H1 (cell line): ENCODE results near the gene CARD11. TPM values are rescaled to one million over a fixed set of nuclear protein-coding genes. Genes with fewer than 3 reads are reported as not detected.
A peak's percentile ranks its signal among the peaks of the same experiment; 100 is the strongest.

ENCODE experiments used
- CTCF ChIA-PET: fragments of 300-600 bp; sonication (Branson Sonifier 250); formaldehyde crosslinking; loops from one replicate; lab custom pipeline; 2021; ENCODE audit not compliant: partially characterized antibody; lab: Charles Lee
- POLR2A ChIA-PET: fragments of 300-600 bp; sonication (Branson Sonifier 250); formaldehyde crosslinking; loops from one replicate; lab custom pipeline; 2021; ENCODE audit warnings: inconsistent platforms; ENCODE audit not compliant: partially characterized antibody; lab: Charles Lee
- DNase-seq, 2 experiments: peaks; one replicate each; pipeline versions ENCODE4 v3.0.0 to v3.0.0-alpha.2; 2010 to 2022; ENCODE audit warnings: low spot score in 2 of 2, low read depth in 1 of 2, mixed read lengths in 1 of 2
- FAIRE-seq: peaks from 2 replicates; lab custom pipeline; 2011; peaks lifted over from hg19 to GRCh38; lab: Jason Lieb, UNC
- H2AFZ ChIP-seq: 2 replicates; pipeline ENCODE4 v1.8.1; 2012; ENCODE audit warnings: low read length, inconsistent platforms
- H2AK5ac ChIP-seq: 2 replicates; pipeline ENCODE4 v1.6.1; 2013; ENCODE audit warnings: low read depth, low read length
- H2BK120ac ChIP-seq: replicated peaks from 2 replicates; pipeline ENCODE3; 2013; ENCODE audit warnings: low read depth, low read length, inconsistent platforms
- H2BK12ac ChIP-seq: 2 replicates; pipeline ENCODE4 v1.6.1; 2013; ENCODE audit warnings: low read depth, low read length
- H2BK15ac ChIP-seq: 2 replicates; pipeline ENCODE4 v1.6.1; 2013; ENCODE audit warnings: low read length
- H2BK20ac ChIP-seq: 2 replicates; pipeline ENCODE4 v1.6.1; 2013; ENCODE audit warnings: low read length
- H2BK5ac ChIP-seq: 2 replicates; pipeline ENCODE4 v1.6.1; 2013; ENCODE audit warnings: low read depth, low read length
- H3K14ac ChIP-seq: 2 replicates; pipeline ENCODE4 v1.6.1; 2013; ENCODE audit warnings: inconsistent platforms; ENCODE audit not compliant: insufficient read length
- H3K18ac ChIP-seq: 2 replicates; pipeline ENCODE4 v1.6.1; 2013; ENCODE audit warnings: low read length; ENCODE audit errors: extremely low read depth
- H3K23ac ChIP-seq: 2 replicates; pipeline ENCODE4 v1.6.1; 2013; ENCODE audit warnings: inconsistent platforms; ENCODE audit not compliant: insufficient read length
- H3K23me2 ChIP-seq: 2 replicates; pipeline ENCODE4 v1.6.1; 2013; ENCODE audit warnings: low read depth, low read length
- H3K27ac ChIP-seq: 2 replicates; pipeline ENCODE4 v1.6.1; 2011; ENCODE audit warnings: low read depth, low read length, inconsistent platforms
- H3K27me3 ChIP-seq, 4 experiments: replicated peaks in 1 of 4; 1 replicate in 1 of 4; 2 replicates in 3 of 4; pipeline versions ENCODE4 v1.6.1 to v1.8.1; 2011 to 2013; ENCODE audit warnings: low read length in 3 of 4, mild to moderate bottlenecking in 3 of 4, inconsistent platforms in 2 of 4, mixed read lengths in 2 of 4, moderate library complexity in 1 of 4; ENCODE audit not compliant: control insufficient read depth in 3 of 4, insufficient read depth in 3 of 4; ENCODE audit errors: extremely low read depth in 1 of 4
- H3K36me3 ChIP-seq, 4 experiments: 2 replicates each; pipeline versions ENCODE4 v1.6.1 to v1.8.1; 2011 to 2013; ENCODE audit warnings: mild to moderate bottlenecking in 4 of 4, low read length in 3 of 4, moderate library complexity in 2 of 4, control low read depth in 1 of 4, inconsistent platforms in 1 of 4; ENCODE audit not compliant: insufficient read depth in 4 of 4, control insufficient read depth in 2 of 4
- H3K4ac ChIP-seq: replicated peaks from 2 replicates; pipeline ENCODE3; 2013; ENCODE audit warnings: low read length, low read depth, mixed read lengths, inconsistent platforms; ENCODE audit not compliant: insufficient read length
- H3K4me1 ChIP-seq, 4 experiments: replicated peaks in 1 of 4; 1 replicate in 1 of 4; 2 replicates in 3 of 4; pipeline versions ENCODE4 v1.6.1 to v1.8.1; 2011 to 2013; ENCODE audit warnings: low read length in 3 of 4, inconsistent platforms in 2 of 4, mixed read lengths in 1 of 4; ENCODE audit not compliant: insufficient read depth in 4 of 4, control insufficient read depth in 3 of 4
- H3K4me2 ChIP-seq, 2 experiments: 2 replicates each; pipeline versions ENCODE4 v1.6.1 to v1.8.1; 2011 to 2013; ENCODE audit warnings: low read depth in 2 of 2, low read length in 2 of 2, control low read depth in 1 of 2, inconsistent platforms in 1 of 2, mild to moderate bottlenecking in 1 of 2; ENCODE audit not compliant: insufficient read depth in 1 of 2
- H3K4me3 ChIP-seq, 4 experiments: fragments of 200-600, 300-600 bp in 1 of 4; sonication (generic), shearing (Covaris generic), sonication (Bioruptor Twin) in 1 of 4; 2 replicates each; pipeline versions ENCODE4 v1.5.1 to v1.8.1; 2011 to 2016; ENCODE audit warnings: low read length in 4 of 4, low read depth in 3 of 4, control low read depth in 2 of 4, inconsistent platforms in 2 of 4, mild to moderate bottlenecking in 2 of 4, mixed read lengths in 1 of 4, moderate library complexity in 1 of 4; ENCODE audit not compliant: insufficient read depth in 2 of 4; ENCODE audit errors: extremely low read depth in 1 of 4
- H3K56ac ChIP-seq: replicated peaks from 2 replicates; pipeline ENCODE3; 2013; ENCODE audit warnings: low read depth, mild to moderate bottlenecking, mixed read lengths, low read length, inconsistent platforms; ENCODE audit not compliant: insufficient read length
- H3K79me1 ChIP-seq: 2 replicates; pipeline ENCODE4 v1.6.1; 2013; ENCODE audit warnings: low read depth, low read length, control low read depth
- H3K79me2 ChIP-seq, 2 experiments: 2 replicates each; pipeline versions ENCODE4 v1.6.1 to v1.8.1; 2012 to 2013; ENCODE audit warnings: low read length in 2 of 2, mild to moderate bottlenecking in 2 of 2, inconsistent platforms in 1 of 2; ENCODE audit not compliant: insufficient read depth in 2 of 2, control insufficient read depth in 1 of 2
- H3K9ac ChIP-seq, 4 experiments: replicated peaks in 1 of 4; 1 replicate in 1 of 4; 2 replicates in 3 of 4; pipeline versions ENCODE4 v1.6.1 to v1.8.1; 2011 to 2013; ENCODE audit warnings: low read depth in 3 of 4, low read length in 3 of 4, control low read depth in 2 of 4, mild to moderate bottlenecking in 2 of 4, moderate library complexity in 2 of 4, inconsistent platforms in 1 of 4; ENCODE audit errors: extremely low read depth in 1 of 4
- H3K9me3 ChIP-seq, 2 experiments: 2 replicates each; pipeline versions ENCODE4 v1.6.1 to v1.8.1; 2012 to 2013; ENCODE audit warnings: mild to moderate bottlenecking in 2 of 2, moderate library complexity in 2 of 2, control low read depth in 1 of 2, inconsistent platforms in 1 of 2, low read depth in 1 of 2, low read length in 1 of 2, mixed read lengths in 1 of 2; ENCODE audit not compliant: insufficient read depth in 2 of 2
- H4K20me1 ChIP-seq, 2 experiments: replicated peaks in 1 of 2; 2 replicates each; pipeline versions ENCODE3 to v1.8.1; 2011 to 2013; ENCODE audit warnings: inconsistent platforms in 2 of 2, low read length in 2 of 2, mild to moderate bottlenecking in 1 of 2; ENCODE audit not compliant: insufficient read depth in 2 of 2, control insufficient read depth in 1 of 2
- H4K5ac ChIP-seq: 2 replicates; pipeline ENCODE4 v1.6.1; 2013; ENCODE audit warnings: low read length, low read depth, mixed read lengths, inconsistent platforms; ENCODE audit not compliant: insufficient read length
- H4K8ac ChIP-seq: 2 replicates; pipeline ENCODE4 v1.8.0; 2013; ENCODE audit warnings: mild to moderate bottlenecking, moderate library complexity, low read length, inconsistent platforms; ENCODE audit not compliant: insufficient read depth; ENCODE audit errors: extremely low read depth
- H4K91ac ChIP-seq: replicated peaks from 2 replicates; pipeline ENCODE3; 2013; ENCODE audit warnings: low read length, mixed read lengths, inconsistent platforms; ENCODE audit not compliant: insufficient read length
- MAX ChIP-seq: IDR thresholded peaks from 2 replicates; pipeline ENCODE4 v1.6.1; 2012; ENCODE audit warnings: inconsistent platforms
- WGBS, 2 experiments: shearing (Covaris generic) in 1 of 2; methylation state at CpG; one replicate each; pipeline versions ENCODE4 v1.1.6 to v1.1.7; 2013 to 2015; ENCODE audit warnings: low lambda C conversion rate in 2 of 2, mixed read lengths in 2 of 2, inconsistent platforms in 1 of 2, low coverage in 1 of 2, missing lambda C conversion rate in 1 of 2; ENCODE audit not compliant: insufficient replicate concordance in 2 of 2, insufficient coverage in 1 of 2, insufficient read length in 1 of 2; ENCODE audit errors: extremely low coverage in 1 of 2, missing lambda C conversion rate in 1 of 2; 5-methylcytosine and 5-hydroxymethylcytosine counted together
- polyA plus RNA-seq, 7 experiments: library from polyadenylated mRNA; depleted of rRNA in 3 of 7; stranded (reverse) in 5 of 7; unstranded in 2 of 7; fragments of >200 nt in 5 of 7; fragments of 200-250 nt in 2 of 7; gene quantifications; 1 replicate in 5 of 7; 2 replicates in 1 of 7; 4 replicates in 1 of 7; pipeline versions ENCODE4 v1.2.1 to v1.2.3, GENCODE V29; 2011 to 2013; ENCODE audit warnings: missing spikeins in 2 of 7, mixed read lengths in 2 of 7
- total RNA-seq: library from RNA; stranded (reverse); fragmentation: NEBNext Ultra II Directional; extraction: Animal tissue kit (Norgen Biotek cat#: 25700); gene quantifications from 2 replicates; pipeline ENCODE4 v1.2.1, GENCODE V29; 2021

Gene CARD11
- total and polyA plus RNA-seq, 2 of the 8 experiments (the other 6 are each of a cell fraction or from before 2014, with no cell fraction given): 12.6 to 29.8 TPM

GRCh38 chr7:2860627-2861133 is 183.0 kb downstream of the CARD11 start:
- TF ChIP-seq MAX: no peak
- TF ChIP-seq, all 59 proteins: peak for 0
- Histone ChIP-seq H3K14ac (no peak overlapping the region), H2BK15ac (no peak overlapping the region), H4K8ac (no peak overlapping the region), H3K9ac (no peak overlapping the region), H2BK20ac (no peak overlapping the region), H4K91ac (no peak overlapping the region), H3K27me3 (no peaks in the 10 kb centered on the region; a peak in 2 of 7 replicates), H4K20me1 (no peaks in the 10 kb centered on the region), H3K18ac (no peak overlapping the region), H2AK5ac (no peak overlapping the region), H3K27ac (no peak overlapping the region), H3K9me3 (no peaks in the 10 kb centered on the region), H3K56ac (no peak overlapping the region), H2BK5ac (no peak overlapping the region), H3K23ac (no peak overlapping the region), H3K4ac (no peak overlapping the region), H2BK12ac (peak overlapping the region; percentile 60; the same call in 1 of the 2 replicates), H3K79me2 (no peaks in the 10 kb centered on the region), H3K23me2 (no peaks in the 10 kb centered on the region; the same call in 1 of the 2 replicates), H3K4me2 (no peak overlapping the region), H4K5ac (no peak overlapping the region), H3K79me1 (no peaks in the 10 kb centered on the region), H3K36me3 (no peaks in the 10 kb centered on the region), H3K4me3 (no peak overlapping the region), H2BK120ac (no peak overlapping the region), H3K4me1 (peaks cover 0 to 9% (median 4%) of the 10 kb centered on the region in 4 experiments; a peak in 5 of 7 replicates), H2AFZ (no peak overlapping the region)
- 90% methylated on average over 14 of the region's 14 CpGs; no CpG with 5 or more reads in 1 of the 2 experiments for WGBS, 2 experiments
- no peak for FAIRE-seq
- ChIA-PET CTCF (interaction anchor here (0.6 to 1.0 kb wide), 2 partner anchors 36 to 204 kb away, joined by 3 to 4 read pairs; no protein-coding TSS in a partner anchor), POLR2A (interaction anchor here (0.6 to 1.1 kb wide), 2 partner anchors 10 to 27 kb away, joined by 3 read pairs; no protein-coding TSS in a partner anchor)
- no peak for DNase-seq
